Activated CD8-positive, alpha-beta memory T cell treated with anti-CD3 and anti-CD28 coated beads, Interleukin-2, amount 50 U/mL, for 48 hours (primary cell): Measurements from ENCODE around the gene AFF3.

ENCODE experiments used
- DNase-seq: peaks from one replicate; pipeline ENCODE4 v3.0.0-alpha.2; 2020

Gene AFF3

GRCh38 chr2:99918389-99918788, 224.0 kb downstream of the AFF3 start:
- no peak for DNase-seq

GRCh38 chr2:99915108-99915675, 227.2 kb downstream of the AFF3 start:
- DNase-seq: no peak

GRCh38 chr2:99911736-99912135, 230.7 kb downstream of the AFF3 start:
- DNase-seq: no peak

GRCh38 chr2:99910902-99911301, 231.5 kb downstream of the AFF3 start:
- no peak for DNase-seq

- no peak for DNase-seq
Measured at GRCh38 chr2:99905636-99906035, 236.8 kb downstream of the AFF3 start.

- DNase-seq: no peak
Measured at GRCh38 chr2:99905025-99905424, 237.4 kb downstream of the AFF3 start.

- DNase-seq: no peak
Measured at GRCh38 chr2:99903981-99904380, 238.4 kb downstream of the AFF3 start.

- DNase-seq: no peak
Measured at GRCh38 chr2:99900556-99900955, 241.8 kb downstream of the AFF3 start.

GRCh38 chr2:99899882-99900281, 242.5 kb downstream of the AFF3 start:
- DNase-seq: no peak

- DNase-seq: no peak
Measured at GRCh38 chr2:99899058-99899855, 243.1 kb downstream of the AFF3 start.

- DNase-seq: no peak
Measured at GRCh38 chr2:99898336-99899048, 243.9 kb downstream of the AFF3 start.

GRCh38 chr2:99891428-99891780, 251.0 kb downstream of the AFF3 start:
- DNase-seq: no peak

GRCh38 chr2:99890568-99891427, 251.6 kb downstream of the AFF3 start:
- DNase-seq: no peak

- DNase-seq: no peak
Measured at GRCh38 chr2:99888617-99889016, 253.8 kb downstream of the AFF3 start.

- DNase-seq: no peak
Measured at GRCh38 chr2:99886418-99886817, 256.0 kb downstream of the AFF3 start.

- DNase-seq: no peak
Measured at GRCh38 chr2:99883358-99883757, 259.0 kb downstream of the AFF3 start.

- DNase-seq: no peak
Measured at GRCh38 chr2:99881901-99882591, 260.3 kb downstream of the AFF3 start.

- DNase-seq: no peak
Measured at GRCh38 chr2:99880964-99881294, 261.5 kb downstream of the AFF3 start.

- DNase-seq: no peak
Measured at GRCh38 chr2:99880148-99880963, 262.0 kb downstream of the AFF3 start.

- no peak for DNase-seq
Measured at GRCh38 chr2:99879481-99879880, 262.9 kb downstream of the AFF3 start.

GRCh38 chr2:99878581-99879350, 263.6 kb downstream of the AFF3 start:
- DNase-seq: no peak
